GM21390 (cell line): ENCODE measurements around the gene P4HA2.

Source experiments
- ATAC-seq: cut with Tn5 transposase; IDR thresholded peaks from one replicate; pipeline ENCODE4 v1.9.1; 2021; ENCODE audit not compliant: unreplicated experiment

The P4HA2 gene

GRCh38 chr5:132227485-132228240 is at the start of gene P4HA2:
TSS of gene P4HA2 (minus strand) at chr5:132227853. CDS start at chr5:132218626, 9,227 bp downstream.
- peak; percentile 95 for ATAC-seq

DNA sequence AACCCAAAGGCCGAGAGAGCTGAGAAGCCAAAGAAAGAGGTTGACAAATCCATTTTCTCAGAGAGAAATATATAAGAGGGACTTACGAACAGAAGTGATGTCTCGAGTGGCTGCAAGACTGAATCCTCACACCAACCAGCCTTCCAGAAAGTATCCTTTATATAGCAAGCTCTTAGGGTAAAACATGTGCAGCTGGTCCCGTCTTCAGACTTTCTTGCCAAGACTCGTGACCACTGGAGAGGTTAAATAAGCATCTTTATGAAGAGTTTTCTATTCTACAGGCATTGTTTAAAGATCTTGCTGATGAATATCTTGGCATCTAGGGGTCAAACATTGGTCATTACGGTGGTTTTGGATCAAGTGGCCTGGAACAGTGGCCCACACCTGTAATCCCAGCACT is 49.6 kb upstream of the P4HA2 start:
- no peak for ATAC-seq

GRCh38 chr5:132275367-132276220 is 47.9 kb upstream of the P4HA2 start:
- ATAC-seq, result no peak

DNA sequence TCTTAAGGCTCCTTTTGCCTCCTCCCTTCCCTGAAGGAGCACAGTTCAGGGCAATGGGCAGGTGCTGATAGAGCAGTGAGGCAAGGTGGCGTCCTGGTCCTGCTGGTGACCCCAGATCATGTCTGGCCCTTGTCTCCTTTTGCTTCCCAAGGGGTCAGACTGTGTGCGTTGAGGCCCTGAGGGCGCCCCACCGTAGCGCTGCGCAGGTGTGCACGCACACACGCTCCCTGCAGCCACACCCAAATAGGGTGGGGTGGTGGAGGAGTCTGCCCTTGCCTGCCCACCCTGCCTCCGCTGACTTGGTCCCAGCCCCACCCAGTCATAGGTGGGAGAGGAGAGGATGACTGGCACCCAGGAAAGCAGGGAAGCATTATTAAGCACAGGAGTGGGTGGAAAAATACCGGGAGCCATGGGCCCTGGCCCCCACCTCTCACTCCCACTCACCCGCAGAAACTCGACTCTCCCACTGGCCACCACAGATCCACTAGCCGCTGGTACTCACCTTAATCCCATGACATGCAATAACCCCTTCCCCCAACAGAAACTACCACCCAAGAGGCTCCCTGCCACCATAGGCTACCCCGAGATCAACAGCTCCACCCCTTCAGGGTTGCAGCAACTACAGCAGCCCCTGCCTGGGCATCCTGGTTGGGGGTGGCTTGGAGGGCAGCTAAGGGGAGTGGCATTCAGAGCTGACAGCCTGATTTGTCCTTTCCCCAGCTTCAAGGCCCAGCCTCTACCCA is 46.6 kb upstream of the P4HA2 start:
- no peak for ATAC-seq

- ATAC-seq, result no peak
These were observed 46.0 kb upstream of the P4HA2 start for GRCh38 chr5:132273631-132274030.

- ATAC-seq, result no peak
These were observed 44.9 kb upstream of the P4HA2 start for GRCh38 chr5:132272311-132273210.

- no peak for ATAC-seq
These were observed 43.9 kb upstream of the P4HA2 start for GRCh38 chr5:132271251-132272246.

DNA sequence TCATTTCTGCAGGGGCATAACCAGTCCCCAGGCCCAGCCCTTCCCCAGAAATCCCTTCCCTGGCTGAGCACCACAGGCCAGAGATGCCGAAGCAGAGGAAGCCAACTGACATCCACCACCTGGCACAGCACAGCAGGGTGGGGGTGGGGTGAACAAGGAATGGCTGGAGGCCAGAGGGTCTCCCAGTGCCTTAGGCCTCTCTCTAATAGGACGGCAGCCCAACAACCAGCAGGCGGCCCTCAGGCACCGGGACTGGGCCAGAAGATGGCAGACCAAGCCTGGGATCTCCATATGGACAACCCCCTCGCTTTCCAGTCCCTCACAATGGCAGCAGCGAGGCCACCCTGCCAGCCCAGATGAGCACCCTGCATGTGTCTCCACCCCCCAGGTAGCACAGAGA is 43.1 kb upstream of the P4HA2 start:
- no peak for ATAC-seq

GRCh38 chr5:132270335-132270665 is 42.6 kb upstream of the P4HA2 start:
- ATAC-seq, result no peak

- no peak for ATAC-seq
These were observed 42.1 kb upstream of the P4HA2 start for GRCh38 chr5:132269635-132270334.

GRCh38 chr5:132268769-132269551 is 41.3 kb upstream of the P4HA2 start:
- ATAC-seq, result peak; percentile 71

- ATAC-seq, result peak; percentile 3
These were observed 40.5 kb upstream of the P4HA2 start for GRCh38 chr5:132267931-132268768.

DNA sequence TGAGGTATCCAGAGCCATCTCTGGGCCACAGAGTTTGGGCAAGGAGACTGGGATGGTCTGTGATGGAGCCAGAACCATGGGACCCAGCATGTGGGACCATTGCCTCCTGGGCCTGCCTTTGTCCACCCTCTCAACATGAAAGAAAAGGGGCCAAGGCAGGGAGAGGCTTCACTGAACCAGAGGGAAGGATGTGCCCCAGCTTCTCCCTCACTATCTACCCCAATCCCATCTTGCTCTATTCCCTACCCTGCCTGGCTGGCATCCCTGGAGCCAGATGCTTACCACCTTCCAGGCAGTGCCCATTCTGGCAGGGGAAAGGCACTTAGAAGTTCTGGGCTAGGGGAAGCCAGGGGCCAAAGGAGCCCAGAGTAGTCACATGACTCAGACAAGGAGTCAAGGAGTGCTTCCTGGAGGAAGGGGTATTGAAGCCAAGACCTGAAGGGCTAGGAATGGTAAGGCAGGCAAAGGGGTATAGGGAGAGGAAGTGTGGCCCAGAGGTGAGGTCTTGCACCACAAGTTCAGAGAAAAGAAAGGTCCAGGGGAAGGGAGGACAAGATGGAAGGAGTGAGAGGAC is 39.6 kb upstream of the P4HA2 start:
- no peak for ATAC-seq

GRCh38 chr5:132266836-132267160 is 39.1 kb upstream of the P4HA2 start:
- no peak for ATAC-seq

DNA sequence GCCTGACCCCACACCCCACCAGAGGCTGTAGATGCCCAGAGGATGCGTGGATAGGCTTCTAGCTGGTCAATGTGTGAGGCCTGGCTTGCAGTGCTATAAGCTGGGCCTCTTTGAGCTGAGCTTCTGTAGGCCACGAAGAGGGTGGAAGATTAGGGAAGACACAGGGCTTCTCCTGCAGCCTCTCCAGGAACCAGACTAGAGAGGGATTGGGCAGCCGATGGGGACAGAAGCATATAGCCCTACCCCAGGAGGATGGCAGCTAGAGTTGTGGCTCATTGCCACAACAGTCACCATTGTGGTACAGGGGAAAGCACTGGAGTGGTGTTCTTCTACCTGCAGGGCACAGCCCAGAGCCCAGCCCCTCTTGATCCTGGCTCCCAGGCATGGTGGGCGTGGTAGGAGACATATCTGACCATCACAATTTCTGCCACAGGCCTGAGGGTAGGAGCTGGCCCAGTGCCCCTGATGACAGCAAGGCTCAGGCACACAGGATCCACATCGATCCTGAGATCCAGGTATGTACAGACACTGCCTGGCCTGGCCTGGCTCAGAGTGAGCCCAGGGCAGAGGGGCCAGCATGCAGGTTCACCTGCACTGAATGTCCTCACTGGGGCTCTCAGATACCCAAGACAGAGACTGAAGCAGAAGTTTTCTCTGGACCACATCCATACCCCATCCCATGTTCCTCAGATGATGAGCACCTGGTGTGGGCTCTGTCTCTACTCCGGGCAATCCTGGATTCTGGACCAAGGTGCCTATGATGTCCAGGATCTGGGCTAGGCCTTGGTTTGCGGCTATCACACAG is 38.6 kb upstream of the P4HA2 start:
- ATAC-seq, result no peak
